Peyer's patch (tissue), 4 donors: ENCODE results near the gene ZNF598. TPM values are rescaled to one million over a fixed set of nuclear protein-coding genes. Genes with fewer than 3 reads are reported as not detected.

Source experiments
- DNase-seq, 3 donors: peaks; one replicate each; pipeline ENCODE4 v3.0.0-alpha.2; 2017 to 2019
- H3K27ac ChIP-seq, 4 donors: fragments of 200-600 bp; sonication (generic); one replicate each; pipeline ENCODE4 v1.5.1; 2016 to 2019
- H3K27me3 ChIP-seq, 2 donors: fragments of 200-600 bp; sonication (generic); one replicate each; pipeline ENCODE4 v1.5.1; 2019
- H3K36me3 ChIP-seq, 3 donors: fragments of 200-600 bp; sonication (generic); one replicate each; pipeline ENCODE4 v1.5.1; 2016 to 2019
- H3K4me1 ChIP-seq, 4 donors: fragments of 200-600 bp; sonication (generic); one replicate each; pipeline ENCODE4 v1.5.1; 2016 to 2019
- H3K4me3 ChIP-seq, 4 donors: fragments of 200-600 bp; sonication (generic); 1 replicate in 3 of 4; 2 replicates in 1 of 4; pipeline ENCODE4 v1.5.1; 2016 to 2019; ENCODE audit warnings: mild to moderate bottlenecking in 1 of 4
- H3K9me3 ChIP-seq, 4 donors: fragments of 200-600 bp; sonication (generic); one replicate each; pipeline ENCODE4 v1.5.1; 2016 to 2019; ENCODE audit warnings: mild to moderate bottlenecking in 1 of 4
- POLR2A ChIP-seq, 2 donors: fragments of 450-650 bp; IDR thresholded peaks; one replicate each; pipeline ENCODE4 v1.5.1; 2017; ENCODE audit warnings: antibody characterized with exemption in 2 of 2, mild to moderate bottlenecking in 2 of 2, moderate library complexity in 2 of 2
- total RNA-seq, 4 donors: library from RNA; depleted of rRNA; stranded (reverse); fragments of >200 nt; gene quantifications; one replicate each; pipeline ENCODE4 v1.1.0, GENCODE V29; 2016
- TF ChIP-seq, protein P1 (sequence below), 6 experiments: fragments of 450-650 bp in 4 of 6; fragments of 200-600 bp in 2 of 6; sonication (generic) in 1 of 6; IDR thresholded peaks; one replicate each; pipeline ENCODE4 v1.5.1; 2017 to 2019; ENCODE audit warnings: antibody characterized with exemption in 6 of 6, mild to moderate bottlenecking in 3 of 6, moderate library complexity in 1 of 6

Gene ZNF598
- total RNA-seq, 4 donors from 2014 or later: 48.5 to 84.0 (median 51.4) TPM

GRCh38 chr16:2040041-2040786, 30.6 kb upstream of the ZNF598 start:
- Histone ChIP-seq H3K27ac (peak overlapping the region; percentile 62 to 91 (median 78)), H3K4me1 (peaks cover 0 to 84% (median 3%) of the 10 kb centered on the region in 4 donors), H3K27me3 (no peaks in the 10 kb centered on the region), H3K9me3 (no peaks in the 10 kb centered on the region), H3K4me3 (no peak overlapping the region), H3K36me3 (no peaks in the 10 kb centered on the region)
- DNase-seq: no peak
- no peak for TF ChIP-seq POLR2A (IDR thresholded peaks at IDR 0.05)
- TF ChIP-seq, protein P1, sequence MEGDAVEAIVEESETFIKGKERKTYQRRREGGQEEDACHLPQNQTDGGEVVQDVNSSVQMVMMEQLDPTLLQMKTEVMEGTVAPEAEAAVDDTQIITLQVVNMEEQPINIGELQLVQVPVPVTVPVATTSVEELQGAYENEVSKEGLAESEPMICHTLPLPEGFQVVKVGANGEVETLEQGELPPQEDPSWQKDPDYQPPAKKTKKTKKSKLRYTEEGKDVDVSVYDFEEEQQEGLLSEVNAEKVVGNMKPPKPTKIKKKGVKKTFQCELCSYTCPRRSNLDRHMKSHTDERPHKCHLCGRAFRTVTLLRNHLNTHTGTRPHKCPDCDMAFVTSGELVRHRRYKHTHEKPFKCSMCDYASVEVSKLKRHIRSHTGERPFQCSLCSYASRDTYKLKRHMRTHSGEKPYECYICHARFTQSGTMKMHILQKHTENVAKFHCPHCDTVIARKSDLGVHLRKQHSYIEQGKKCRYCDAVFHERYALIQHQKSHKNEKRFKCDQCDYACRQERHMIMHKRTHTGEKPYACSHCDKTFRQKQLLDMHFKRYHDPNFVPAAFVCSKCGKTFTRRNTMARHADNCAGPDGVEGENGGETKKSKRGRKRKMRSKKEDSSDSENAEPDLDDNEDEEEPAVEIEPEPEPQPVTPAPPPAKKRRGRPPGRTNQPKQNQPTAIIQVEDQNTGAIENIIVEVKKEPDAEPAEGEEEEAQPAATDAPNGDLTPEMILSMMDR (IDR thresholded peaks at IDR 0.05): no peak

DNA sequence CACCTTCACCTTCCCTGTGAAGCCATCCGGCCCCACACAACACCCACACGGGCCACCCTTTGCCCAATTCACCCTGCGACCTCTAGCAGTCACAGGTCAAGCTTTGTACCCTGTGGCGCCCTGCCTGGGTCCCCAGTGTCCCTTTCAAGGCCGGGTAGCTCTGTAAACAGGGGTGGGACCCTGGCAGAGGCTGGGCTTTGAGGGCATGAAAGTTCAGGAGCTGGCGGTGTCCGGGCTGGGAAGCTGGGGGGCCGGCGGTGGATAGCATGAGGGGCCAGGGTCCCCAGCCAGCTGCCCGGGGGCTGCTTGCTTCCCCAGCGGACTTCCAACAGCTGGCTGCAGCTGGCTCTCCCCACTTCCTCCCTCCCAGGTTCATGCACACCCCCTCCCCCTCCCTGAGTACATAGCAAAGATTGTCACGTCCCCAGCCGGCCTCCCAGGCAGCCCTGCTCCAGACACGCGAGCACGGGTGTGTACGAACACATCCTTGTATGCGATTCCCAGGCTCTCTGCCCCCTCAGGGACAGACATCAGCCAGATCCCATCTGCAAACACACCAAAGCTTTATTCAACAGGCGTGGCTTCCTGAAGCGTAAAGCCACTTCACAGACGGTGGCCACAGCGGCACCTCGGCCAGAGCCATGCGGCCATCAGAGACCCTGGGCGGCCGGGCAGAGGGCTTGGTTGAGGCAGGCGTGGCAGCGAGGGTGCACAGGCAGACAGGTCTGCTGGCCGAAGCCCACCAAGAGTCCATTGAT, 29.8 kb upstream of the ZNF598 start:
- peaks cover 0 to 89% (median 3%) of the 10 kb centered on the region in 4 donors for H3K4me1 ChIP-seq
- no peak overlapping the region for H3K4me3 ChIP-seq

GRCh38 chr16:2038382-2039231, 29.0 kb upstream of the ZNF598 start:
- peaks cover 0 to 88% (median 3%) of the 10 kb centered on the region in 4 donors for H3K4me1 ChIP-seq
- H3K27me3 ChIP-seq: no peaks in the 10 kb centered on the region
- no peaks in the 10 kb centered on the region for H3K36me3 ChIP-seq
- TF ChIP-seq, protein P1 (IDR thresholded peaks at IDR 0.05): no peak
- TF ChIP-seq POLR2A (IDR thresholded peaks at IDR 0.05): no peak
- no peaks in the 10 kb centered on the region for H3K9me3 ChIP-seq
- H3K27ac ChIP-seq: peak overlapping the region; percentile 70 to 91 (median 78)
- peak overlapping the region in 2 of 4 donors; percentile 6 to 10 for H3K4me3 ChIP-seq
- no peak for DNase-seq

More for the DNA sequence above, 29.8 kb upstream of the ZNF598 start:
- no peaks in the 10 kb centered on the region for H3K9me3 ChIP-seq
- H3K27me3 ChIP-seq: no peaks in the 10 kb centered on the region
- TF ChIP-seq POLR2A (IDR thresholded peaks at IDR 0.05): no peak
- H3K27ac ChIP-seq: peak overlapping the region; percentile 70 to 91 (median 78)
- DNase-seq: peak; percentile 32 to 80 (median 71)
- H3K36me3 ChIP-seq: no peaks in the 10 kb centered on the region

- H3K4me1 ChIP-seq: peaks cover 0 to 86% (median 3%) of the 10 kb centered on the region in 4 donors
- no peak for TF ChIP-seq POLR2A (IDR thresholded peaks at IDR 0.05)
- TF ChIP-seq, protein P1 (IDR thresholded peaks at IDR 0.05): no peak
- no peak for DNase-seq
- H3K4me3 ChIP-seq: peak overlapping the region in 1 of 4 donors; percentile 12
- no peaks in the 10 kb centered on the region for H3K9me3 ChIP-seq
- H3K27ac ChIP-seq: peak overlapping the region; percentile 70 to 91 (median 78)
- H3K36me3 ChIP-seq: no peaks in the 10 kb centered on the region
- no peaks in the 10 kb centered on the region for H3K27me3 ChIP-seq
Measured at GRCh38 chr16:2037647-2038381, 28.2 kb upstream of the ZNF598 start.

- H3K4me1 ChIP-seq: peaks cover 0 to 88% (median 3%) of the 10 kb centered on the region in 4 donors
- no peak overlapping the region for H3K4me3 ChIP-seq
- no peaks in the 10 kb centered on the region for H3K9me3 ChIP-seq
- DNase-seq: no peak
- no peak for TF ChIP-seq POLR2A (IDR thresholded peaks at IDR 0.05)
- H3K27me3 ChIP-seq: no peaks in the 10 kb centered on the region
- H3K36me3 ChIP-seq: no peaks in the 10 kb centered on the region
- peak overlapping the region in 3 of 4 donors; percentile 70 to 91 (median 84) for H3K27ac ChIP-seq
Measured at GRCh38 chr16:2037115-2037514, 27.5 kb upstream of the ZNF598 start.
